MM.1S (cell line): ENCODE measurements around the gene GNPTG.

Experiments used
- DNase-seq: peaks from one replicate; pipeline ENCODE4 v3.0.0-alpha.2; 2015
- H2AFZ ChIP-seq: fragments of 300-600 bp; sonication (generic); 2 replicates; pipeline ENCODE4 v1.6.0; 2016; ENCODE audit warnings: antibody characterized with exemption, low read length
- H3F3A ChIP-seq: fragments of 300-600 bp; sonication (generic); 2 replicates; pipeline ENCODE4 v1.6.1; 2016; ENCODE audit warnings: mild to moderate bottlenecking, antibody characterized with exemption, low read length, moderate library complexity, mixed read lengths; ENCODE audit not compliant: insufficient read depth
- H3K27ac ChIP-seq: fragments of 300-600 bp; sonication (generic); 2 replicates; pipeline ENCODE4 v1.5.1; 2016; ENCODE audit warnings: mild to moderate bottlenecking, low read length
- H3K27me3 ChIP-seq: fragments of 300-600 bp; sonication (generic); replicated peaks from 2 replicates; pipeline ENCODE4 v1.6.0; 2016; ENCODE audit warnings: low read length; ENCODE audit not compliant: insufficient read depth
- H3K36me3 ChIP-seq: fragments of 300-600 bp; sonication (generic); replicated peaks from 2 replicates; pipeline ENCODE4 v1.6.1; 2016; ENCODE audit warnings: mild to moderate bottlenecking, low read length, mixed read lengths; ENCODE audit not compliant: insufficient read depth
- H3K4me1 ChIP-seq: fragments of 300-600 bp; sonication (generic); 2 replicates; pipeline ENCODE4 v1.6.1; 2016; ENCODE audit warnings: low read length, mixed read lengths
- H3K4me2 ChIP-seq: fragments of 300-600 bp; sonication (generic); 2 replicates; pipeline ENCODE4 v1.6.0; 2016; ENCODE audit warnings: low read depth, low read length
- H3K4me3 ChIP-seq: fragments of 300-600 bp; sonication (generic); 2 replicates; pipeline ENCODE4 v1.5.1; 2016; ENCODE audit warnings: low read length, mixed read lengths
- H3K79me2 ChIP-seq: fragments of 300-600 bp; sonication (generic); 2 replicates; pipeline ENCODE4 v1.6.1; 2016; ENCODE audit warnings: mixed run types, low read length, mixed read lengths
- H3K9ac ChIP-seq: fragments of 300-600 bp; sonication (generic); 2 replicates; pipeline ENCODE4 v1.6.1; 2016; ENCODE audit warnings: low read length, mixed read lengths
- H3K9me2 ChIP-seq: fragments of 300-600 bp; sonication (generic); replicated peaks from 2 replicates; pipeline ENCODE4 v1.6.1; 2016; ENCODE audit warnings: mild to moderate bottlenecking, low read length, mixed read lengths; ENCODE audit not compliant: insufficient read depth
- H3K9me3 ChIP-seq: fragments of 300-600 bp; sonication (generic); replicated peaks from 2 replicates; pipeline ENCODE4 v1.6.1; 2016; ENCODE audit warnings: mild to moderate bottlenecking, low read length, mixed read lengths; ENCODE audit not compliant: insufficient read depth
- H4K20me1 ChIP-seq: fragments of 300-600 bp; sonication (generic); 2 replicates; pipeline ENCODE4 v1.6.1; 2016; ENCODE audit warnings: mild to moderate bottlenecking, low read length, moderate library complexity, mixed read lengths; ENCODE audit not compliant: insufficient read depth
- CTCF ChIP-seq: fragments of 300-600 bp; sonication (generic); IDR thresholded peaks from 2 replicates; pipeline ENCODE4 v1.5.1; 2016; ENCODE audit warnings: antibody characterized with exemption, low read length, mixed read lengths
- EZH2 ChIP-seq: fragments of 300-600 bp; sonication (generic); optimal IDR thresholded peaks from 2 replicates; pipeline ENCODE3; 2017; ENCODE audit warnings: low read depth, mild to moderate bottlenecking, antibody characterized with exemption, low read length, mixed read lengths
- EZH2phosphoT487 ChIP-seq: fragments of 300-600 bp; sonication (generic); IDR thresholded peaks from 2 replicates; pipeline ENCODE4 v1.6.1; 2018; ENCODE audit warnings: antibody characterized with exemption, low read length

GNPTG gene

GRCh38 chr16:1378087-1378803 lies 26.5 kb downstream of the GNPTG start:
- H4K20me1 ChIP-seq, result no peaks in the 10 kb centered on the region
- peaks cover 54% of the 10 kb centered on the region for H3K79me2 ChIP-seq
- H3K36me3 ChIP-seq, result no peaks in the 10 kb centered on the region
- no peak for TF ChIP-seq EZH2
- no peak for TF ChIP-seq EZH2phosphoT487
- no peak for TF ChIP-seq CTCF
- H2AFZ ChIP-seq, result no peak overlapping the region
- no peaks in the 10 kb centered on the region for H3K9me3 ChIP-seq
- peak overlapping the region; percentile 82 for H3K4me3 ChIP-seq
- H3K9ac ChIP-seq, result peak overlapping the region; percentile 96
- H3K27me3 ChIP-seq, result no peaks in the 10 kb centered on the region
- DNase-seq, result no peak
- no peaks in the 10 kb centered on the region for H3K9me2 ChIP-seq
- H3F3A ChIP-seq, result peaks cover 4% of the 10 kb centered on the region; the same call in 1 of the 2 replicates
- no peaks in the 10 kb centered on the region for H3K4me1 ChIP-seq
- peak overlapping the region; percentile 92 for H3K4me2 ChIP-seq
- H3K27ac ChIP-seq, result peak overlapping the region; percentile 65; the same call in 1 of the 2 replicates

GRCh38 chr16:1378804-1379303 lies 27.1 kb downstream of the GNPTG start:
- Histone ChIP-seq H3K4me1 (no peaks in the 10 kb centered on the region), H2AFZ (peak overlapping the region; percentile 33; the same call in 1 of the 2 replicates), H3K9me3 (no peaks in the 10 kb centered on the region), H3K27me3 (no peaks in the 10 kb centered on the region), H3K27ac (peak overlapping the region; percentile 65), H3F3A (peaks cover 4% of the 10 kb centered on the region; the same call in 1 of the 2 replicates), H3K36me3 (no peaks in the 10 kb centered on the region), H3K9ac (peak overlapping the region; percentile 96), H4K20me1 (no peaks in the 10 kb centered on the region), H3K79me2 (peaks cover 54% of the 10 kb centered on the region), H3K9me2 (no peaks in the 10 kb centered on the region), H3K4me2 (peak overlapping the region; percentile 92), H3K4me3 (peak overlapping the region; percentile 82)
- no peak for TF ChIP-seq EZH2phosphoT487
- no peak for TF ChIP-seq EZH2
- no peak for TF ChIP-seq CTCF
- peak; percentile 68 for DNase-seq

- TF ChIP-seq CTCF (peak; percentile 13), EZH2phosphoT487 (no peak)
- Histone ChIP-seq H3K9ac (peak overlapping the region; percentile 96), H3K4me3 (peak overlapping the region; percentile 82), H3K36me3 (no peaks in the 10 kb centered on the region), H4K20me1 (no peaks in the 10 kb centered on the region), H3K4me1 (no peaks in the 10 kb centered on the region), H3K27me3 (no peaks in the 10 kb centered on the region), H2AFZ (peak overlapping the region; percentile 33; the same call in 1 of the 2 replicates), H3F3A (peaks cover 4% of the 10 kb centered on the region; the same call in 1 of the 2 replicates), H3K4me2 (peak overlapping the region; percentile 92), H3K27ac (peak overlapping the region; percentile 65), H3K9me3 (no peaks in the 10 kb centered on the region), H3K79me2 (peaks cover 49% of the 10 kb centered on the region), H3K9me2 (no peaks in the 10 kb centered on the region)
- DNase-seq, result peak; percentile 73
Measured at GRCh38 chr16:1379304-1380076, 27.8 kb downstream of the GNPTG start.
